VCaP (cell line): ENCODE measurements around the gene NXPH3.

Source experiments
- H3K27ac ChIP-seq: fragments of 450-650 bp; 2 replicates; pipeline ENCODE4 v1.5.1; 2017
- TF ChIP-seq, protein P1 (sequence below): fragments of 450-650 bp; conservative IDR thresholded peaks from 2 replicates; pipeline ENCODE4 v1.5.1; 2017; ENCODE audit warnings: mild to moderate bottlenecking, moderate library complexity

Gene NXPH3

DNA sequence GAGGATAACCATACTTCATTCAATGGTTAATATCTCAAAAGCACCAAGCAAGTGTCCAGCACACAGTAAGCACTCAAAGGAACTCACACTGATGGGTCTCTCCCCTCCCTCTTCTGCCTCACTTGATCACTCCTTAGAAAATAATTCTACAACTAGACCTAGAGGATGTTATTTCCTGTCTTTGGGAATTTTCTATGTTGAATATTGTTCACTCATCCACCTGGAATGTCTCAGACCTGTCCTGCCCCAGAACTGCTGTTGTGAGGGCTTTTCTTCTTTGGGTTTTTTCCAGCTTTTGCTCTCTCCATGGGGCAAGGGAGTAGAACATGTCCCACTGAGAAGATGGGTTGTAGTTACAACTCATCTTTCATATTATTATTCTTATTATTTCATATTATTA, 25.3 kb downstream of the NXPH3 start:
- TF ChIP-seq, protein P1, sequence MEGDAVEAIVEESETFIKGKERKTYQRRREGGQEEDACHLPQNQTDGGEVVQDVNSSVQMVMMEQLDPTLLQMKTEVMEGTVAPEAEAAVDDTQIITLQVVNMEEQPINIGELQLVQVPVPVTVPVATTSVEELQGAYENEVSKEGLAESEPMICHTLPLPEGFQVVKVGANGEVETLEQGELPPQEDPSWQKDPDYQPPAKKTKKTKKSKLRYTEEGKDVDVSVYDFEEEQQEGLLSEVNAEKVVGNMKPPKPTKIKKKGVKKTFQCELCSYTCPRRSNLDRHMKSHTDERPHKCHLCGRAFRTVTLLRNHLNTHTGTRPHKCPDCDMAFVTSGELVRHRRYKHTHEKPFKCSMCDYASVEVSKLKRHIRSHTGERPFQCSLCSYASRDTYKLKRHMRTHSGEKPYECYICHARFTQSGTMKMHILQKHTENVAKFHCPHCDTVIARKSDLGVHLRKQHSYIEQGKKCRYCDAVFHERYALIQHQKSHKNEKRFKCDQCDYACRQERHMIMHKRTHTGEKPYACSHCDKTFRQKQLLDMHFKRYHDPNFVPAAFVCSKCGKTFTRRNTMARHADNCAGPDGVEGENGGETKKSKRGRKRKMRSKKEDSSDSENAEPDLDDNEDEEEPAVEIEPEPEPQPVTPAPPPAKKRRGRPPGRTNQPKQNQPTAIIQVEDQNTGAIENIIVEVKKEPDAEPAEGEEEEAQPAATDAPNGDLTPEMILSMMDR = no peak
- no peak overlapping the region for H3K27ac ChIP-seq

DNA sequence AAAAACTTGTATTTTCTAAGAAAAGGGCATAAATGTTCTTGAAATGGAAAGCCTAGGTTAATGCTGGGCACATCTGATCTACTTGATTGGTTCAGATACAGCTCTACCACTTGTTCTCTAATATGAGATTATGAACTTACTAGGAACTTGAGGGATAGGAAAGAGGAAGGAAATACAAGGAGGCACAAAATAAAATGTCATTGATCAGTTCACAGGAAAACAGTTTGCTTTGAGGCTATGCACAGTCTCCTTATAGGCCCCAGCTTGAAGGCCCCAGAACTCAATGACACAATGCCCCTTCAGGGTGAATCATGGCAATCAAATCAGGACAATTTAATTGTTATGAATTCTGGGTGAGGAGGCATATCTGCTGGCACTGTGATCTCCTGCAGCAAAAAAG, 27.1 kb downstream of the NXPH3 start:
- TF ChIP-seq, protein P1 = no peak
- 0 out of 2 replicates have a peak overlapping the region, but pooled peaks have one; percentile 63 for H3K27ac ChIP-seq

DNA sequence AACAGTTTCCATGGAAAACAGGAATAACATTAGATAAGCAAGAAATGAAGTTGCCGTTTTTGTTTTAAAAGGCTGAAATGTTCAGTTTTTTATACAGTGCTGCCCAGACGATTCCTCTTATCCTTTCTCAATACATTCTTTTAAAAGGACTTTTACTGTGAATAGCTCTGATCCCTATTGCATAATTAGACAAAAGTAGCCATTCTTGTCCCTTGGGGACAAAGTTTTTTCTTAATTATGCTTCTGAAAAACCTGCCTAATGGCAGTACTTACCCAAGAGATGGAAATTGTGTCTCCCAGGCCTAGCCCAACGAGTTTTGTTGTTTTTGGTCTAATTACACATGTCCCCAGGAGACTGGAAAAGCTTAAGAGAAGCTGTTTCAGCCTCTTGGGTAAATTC, 27.6 kb downstream of the NXPH3 start:
- H3K27ac ChIP-seq = peak overlapping the region; percentile 63; the same call in 1 of the 2 replicates
- TF ChIP-seq, protein P1 = no peak

DNA sequence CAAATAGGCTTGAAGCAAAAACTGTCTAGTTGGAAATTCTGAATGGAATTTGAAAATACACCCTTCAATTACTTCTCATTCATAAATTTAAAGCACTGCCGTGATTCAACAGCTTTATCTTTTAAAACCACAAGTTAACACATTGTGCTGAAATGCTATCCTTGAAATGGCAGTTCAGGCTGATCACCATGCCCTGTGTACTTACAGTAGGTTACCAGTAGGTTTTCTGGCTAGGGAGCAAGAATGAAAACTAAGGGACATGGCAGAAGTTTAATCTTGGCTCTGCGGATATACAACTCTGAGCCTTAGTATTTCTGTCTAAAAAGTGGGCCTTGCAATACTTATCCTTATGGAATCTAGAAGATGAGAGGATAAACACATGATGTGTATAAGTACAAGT, 28.0 kb downstream of the NXPH3 start:
- peak overlapping the region; percentile 63 for H3K27ac ChIP-seq
- TF ChIP-seq, protein P1 = no peak

DNA sequence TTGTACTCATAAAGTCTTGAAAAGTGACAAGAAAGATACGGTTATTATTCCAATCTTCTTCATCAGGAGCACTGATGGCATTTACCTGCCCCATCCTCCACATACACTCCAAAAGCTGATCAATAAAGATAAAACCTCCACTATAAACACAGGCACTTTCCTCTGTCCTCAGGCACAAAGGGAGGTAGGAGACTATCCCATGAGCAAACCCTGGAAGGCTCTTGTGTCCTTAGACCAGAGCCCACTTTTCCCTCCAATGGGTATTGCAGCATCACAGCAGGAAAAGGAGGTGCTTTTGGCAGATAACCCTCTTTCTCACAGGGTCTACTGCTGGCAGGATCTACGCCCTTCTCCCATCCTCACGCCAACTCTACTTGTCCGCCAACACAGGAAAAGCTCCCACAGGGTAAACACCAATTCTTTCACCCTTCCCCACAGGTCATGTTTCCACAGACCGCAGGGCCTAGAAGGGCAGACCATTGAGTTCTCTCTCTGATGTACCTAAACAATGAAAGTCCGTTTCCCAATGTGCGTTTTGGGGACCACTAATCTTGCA, 28.7 kb downstream of the NXPH3 start:
- peak overlapping the region; percentile 63 for H3K27ac ChIP-seq
- TF ChIP-seq, protein P1 = no peak

DNA sequence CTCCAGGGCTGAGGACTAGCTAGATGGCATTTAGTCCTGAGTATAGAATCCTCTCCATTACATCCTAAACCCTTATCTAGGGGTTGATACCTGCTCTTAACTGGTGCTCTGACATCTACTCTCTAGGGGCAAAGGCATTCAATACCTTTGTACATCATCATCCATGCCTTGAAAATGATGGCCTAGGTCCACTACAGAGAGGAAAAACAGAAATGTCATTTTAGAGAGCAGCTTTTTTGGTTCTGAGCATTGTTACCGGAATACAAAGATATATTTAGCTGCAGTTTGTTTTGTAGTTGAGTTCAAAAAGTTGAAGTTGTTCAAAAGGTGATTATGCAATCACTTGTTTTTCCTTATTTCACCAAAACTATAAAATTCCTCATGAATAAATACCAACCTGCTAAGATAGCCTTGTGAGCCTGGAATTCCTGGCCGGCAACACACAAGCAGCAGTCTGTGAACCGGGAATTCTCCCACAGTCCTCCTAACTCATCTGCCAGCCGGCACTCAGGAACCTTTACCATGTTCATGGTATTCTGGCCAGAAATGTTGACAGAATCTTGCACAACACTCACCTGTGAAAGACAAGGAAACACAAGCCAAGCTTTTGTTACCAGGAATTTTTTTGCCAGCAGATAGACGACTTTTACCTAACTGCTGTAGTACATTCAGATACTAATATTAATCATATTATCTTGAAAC, 35.4 kb downstream of the NXPH3 start:
- no peak overlapping the region for H3K27ac ChIP-seq
- TF ChIP-seq, protein P1 = no peak

DNA sequence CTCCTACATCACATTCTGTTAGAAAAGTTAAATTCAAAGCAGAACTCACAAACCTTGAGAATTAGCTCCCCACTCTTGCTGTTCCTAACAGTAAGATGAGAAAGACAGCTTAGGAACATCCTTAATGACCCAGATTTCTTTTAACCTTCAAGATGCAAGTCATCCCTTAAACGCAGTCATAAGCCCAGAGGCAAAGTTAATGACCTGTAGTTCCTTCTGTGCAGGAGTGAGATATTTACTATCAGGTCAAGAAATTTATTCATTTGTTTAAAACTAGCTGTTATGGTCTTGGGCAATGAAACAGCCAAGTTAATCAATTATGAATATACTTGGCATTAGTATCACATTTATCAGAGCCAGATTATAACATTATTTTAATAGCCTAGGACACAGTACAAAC, 37.1 kb downstream of the NXPH3 start:
- TF ChIP-seq, protein P1 = no peak
- H3K27ac ChIP-seq = no peak overlapping the region
